NCI-H748 (cell line): ENCODE measurements around the gene GPRASP2.
"Not testable (repeated sequence)": the region's sequence is repeated elsewhere in the genome, so short reads cannot be mapped to it uniquely, and the experiment has no call there.

Experiments
- DNase-seq: peaks from one replicate; lab custom pipeline; 2025; ENCODE audit not compliant: unreplicated experiment; lab: John Stamatoyannopoulos, UW

GPRASP2 gene

GRCh38 chrX:102712216-102712966 lies at the start of gene GPRASP2:
Gene GPRASP2 (plus strand): TSS chrX:102712448. CDS start chrX:102714870, 2,422 bp downstream.
- peak; percentile 73 for DNase-seq

GRCh38 chrX:102663820-102664219 lies 48.4 kb upstream of the GPRASP2 start:
- not testable (repeated sequence) for DNase-seq

GRCh38 chrX:102667034-102667433 lies 45.2 kb upstream of the GPRASP2 start:
- DNase-seq: not testable (repeated sequence)

- DNase-seq: no peak
These were observed 42.7 kb upstream of the GPRASP2 start for GRCh38 chrX:102669526-102669925.

- DNase-seq: no peak
These were observed 39.4 kb upstream of the GPRASP2 start for GRCh38 chrX:102672856-102673255.

GRCh38 chrX:102677479-102677878 lies 34.8 kb upstream of the GPRASP2 start:
- DNase-seq: not testable (repeated sequence)

- no peak for DNase-seq
These were observed 27.3 kb upstream of the GPRASP2 start for GRCh38 chrX:102684772-102685520.

- no peak for DNase-seq
These were observed 17.5 kb upstream of the GPRASP2 start for GRCh38 chrX:102694749-102695148.

GRCh38 chrX:102696306-102696705 lies 15.9 kb upstream of the GPRASP2 start:
- no peak for DNase-seq

GRCh38 chrX:102697494-102697893 lies 14.8 kb upstream of the GPRASP2 start:
- no peak for DNase-seq

- DNase-seq: peak; percentile 1
These were observed 3.3 kb upstream of the GPRASP2 start for GRCh38 chrX:102708900-102709299.

- DNase-seq: peak; percentile 49
These were observed 404 bp upstream of the GPRASP2 start for GRCh38 chrX:102711872-102712215.

GRCh38 chrX:102712981-102713625 lies 855 bp downstream of the GPRASP2 start:
- DNase-seq: peak; percentile 63

- DNase-seq: no peak
These were observed 2.7 kb downstream of the GPRASP2 start for GRCh38 chrX:102714994-102715393.

GRCh38 chrX:102715967-102716366 lies 3.7 kb downstream of the GPRASP2 start:
- no peak for DNase-seq

GRCh38 chrX:102720237-102721168 lies 8.3 kb downstream of the GPRASP2 start, which contains the start of gene GPRASP3:
Gene GPRASP3 (plus strand): TSS chrX:102720743. CDS start chrX:102748996, 28,253 bp downstream.
- DNase-seq: peak; percentile 84

- DNase-seq: not testable (repeated sequence)
These were observed 8.9 kb downstream of the GPRASP2 start for GRCh38 chrX:102721169-102721506.

- DNase-seq: no peak
These were observed 11.2 kb downstream of the GPRASP2 start for GRCh38 chrX:102723456-102723855.

GRCh38 chrX:102727761-102728160 lies 15.5 kb downstream of the GPRASP2 start:
- DNase-seq: no peak

- DNase-seq: no peak
These were observed 16.4 kb downstream of the GPRASP2 start for GRCh38 chrX:102728646-102729045.

GRCh38 chrX:102739657-102740056 lies 27.4 kb downstream of the GPRASP2 start:
- DNase-seq: peak; percentile 8
